Chondrocyte (in vitro differentiated cells): Measurements from ENCODE around the gene UNC5A. TPM values are rescaled to one million over a fixed set of nuclear protein-coding genes. Genes with fewer than 3 reads are reported as not detected.

ENCODE experiments used
- DNase-seq: peaks from one replicate; pipeline ENCODE4 v3.0.0; 2021; ENCODE audit warnings: mixed read lengths, low spot score
- H3K27ac Mint-ChIP-seq: one replicate; pipeline ENCODE4 v1.8.0; 2021; ENCODE audit warnings: mild to moderate bottlenecking, moderate library complexity, mixed read lengths; ENCODE audit not compliant: unreplicated experiment
- H3K27me3 Mint-ChIP-seq: 2 replicates; pipeline ENCODE4 v1.8.0; 2021; ENCODE audit warnings: low read depth, mixed read lengths
- H3K36me3 Mint-ChIP-seq: 2 replicates; pipeline ENCODE4 v1.8.0; 2021; ENCODE audit warnings: low read depth, mixed read lengths
- H3K4me1 Mint-ChIP-seq: 2 replicates; pipeline ENCODE4 v1.8.0; 2021; ENCODE audit warnings: low read depth, mild to moderate bottlenecking, mixed read lengths
- H3K4me3 Mint-ChIP-seq: one replicate; pipeline ENCODE4 v1.8.0; 2021; ENCODE audit warnings: mild to moderate bottlenecking, moderate library complexity, mixed read lengths; ENCODE audit not compliant: unreplicated experiment
- H3K9me3 Mint-ChIP-seq: 2 replicates; pipeline ENCODE4 v1.8.0; 2021; ENCODE audit warnings: low read depth, mixed read lengths
- total RNA-seq: library from RNA; stranded (reverse); gene quantifications from 3 replicates; pipeline ENCODE4 v1.2.1, GENCODE V29; 2021
- TF ChIP-seq, protein P1 (sequence below): fragments of 200-600 bp; sonication (generic); IDR thresholded peaks from 2 replicates; pipeline ENCODE4 v1.5.0; 2021; ENCODE audit warnings: antibody characterized with exemption, mild to moderate bottlenecking, moderate library complexity

Gene UNC5A
- total RNA-seq, 1 donor from 2014 or later, result 0.15 TPM

DNA sequence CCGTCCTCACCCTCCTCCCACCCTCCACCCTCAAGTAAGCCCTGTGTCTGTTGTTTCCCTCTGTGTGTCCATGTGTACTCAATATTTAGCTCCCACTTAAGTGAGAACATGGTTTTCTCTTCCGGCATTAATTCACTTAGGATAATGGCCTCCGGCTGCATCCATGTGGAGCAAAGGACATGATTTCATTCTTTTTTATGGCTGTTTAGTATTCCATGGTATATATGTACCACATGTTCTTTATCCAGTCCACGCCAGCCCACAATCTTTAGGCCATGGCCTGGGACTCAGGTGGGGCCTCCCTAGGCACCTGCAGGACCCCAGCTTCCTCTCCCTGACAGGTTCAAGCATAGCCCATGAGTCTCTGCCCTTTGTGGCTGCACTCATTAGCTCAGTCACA, 22.9 kb downstream of the UNC5A start:
- Mint-ChIP-seq H3K9me3 (no peaks in the 10 kb centered on the region), H3K4me3 (no peak overlapping the region), H3K36me3 (no peaks in the 10 kb centered on the region), H3K27ac (no peak overlapping the region), H3K27me3 (peaks cover 43% of the 10 kb centered on the region), H3K4me1 (no peaks in the 10 kb centered on the region)
- TF ChIP-seq, protein P1, sequence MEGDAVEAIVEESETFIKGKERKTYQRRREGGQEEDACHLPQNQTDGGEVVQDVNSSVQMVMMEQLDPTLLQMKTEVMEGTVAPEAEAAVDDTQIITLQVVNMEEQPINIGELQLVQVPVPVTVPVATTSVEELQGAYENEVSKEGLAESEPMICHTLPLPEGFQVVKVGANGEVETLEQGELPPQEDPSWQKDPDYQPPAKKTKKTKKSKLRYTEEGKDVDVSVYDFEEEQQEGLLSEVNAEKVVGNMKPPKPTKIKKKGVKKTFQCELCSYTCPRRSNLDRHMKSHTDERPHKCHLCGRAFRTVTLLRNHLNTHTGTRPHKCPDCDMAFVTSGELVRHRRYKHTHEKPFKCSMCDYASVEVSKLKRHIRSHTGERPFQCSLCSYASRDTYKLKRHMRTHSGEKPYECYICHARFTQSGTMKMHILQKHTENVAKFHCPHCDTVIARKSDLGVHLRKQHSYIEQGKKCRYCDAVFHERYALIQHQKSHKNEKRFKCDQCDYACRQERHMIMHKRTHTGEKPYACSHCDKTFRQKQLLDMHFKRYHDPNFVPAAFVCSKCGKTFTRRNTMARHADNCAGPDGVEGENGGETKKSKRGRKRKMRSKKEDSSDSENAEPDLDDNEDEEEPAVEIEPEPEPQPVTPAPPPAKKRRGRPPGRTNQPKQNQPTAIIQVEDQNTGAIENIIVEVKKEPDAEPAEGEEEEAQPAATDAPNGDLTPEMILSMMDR, result no peak
- no peak for DNase-seq

GRCh38 chr5:176835918-176836317, 25.6 kb downstream of the UNC5A start:
- Mint-ChIP-seq H3K9me3 (no peaks in the 10 kb centered on the region), H3K4me3 (no peak overlapping the region), H3K4me1 (no peaks in the 10 kb centered on the region), H3K27ac (no peak overlapping the region), H3K27me3 (peaks cover 48% of the 10 kb centered on the region), H3K36me3 (no peaks in the 10 kb centered on the region)
- DNase-seq, result no peak
- TF ChIP-seq, protein P1, result no peak

GRCh38 chr5:176836811-176837706, 26.7 kb downstream of the UNC5A start:
- peaks cover 52% of the 10 kb centered on the region for H3K27me3 Mint-ChIP-seq
- no peak overlapping the region for H3K27ac Mint-ChIP-seq
- H3K4me1 Mint-ChIP-seq, result no peaks in the 10 kb centered on the region
- no peak overlapping the region for H3K4me3 Mint-ChIP-seq
- no peak for DNase-seq
- TF ChIP-seq, protein P1, result no peak
- H3K9me3 Mint-ChIP-seq, result no peaks in the 10 kb centered on the region
- H3K36me3 Mint-ChIP-seq, result no peaks in the 10 kb centered on the region

- H3K4me3 Mint-ChIP-seq, result no peak overlapping the region
- TF ChIP-seq, protein P1, result no peak
- H3K4me1 Mint-ChIP-seq, result no peaks in the 10 kb centered on the region
- peaks cover 47% of the 10 kb centered on the region for H3K27me3 Mint-ChIP-seq
- no peaks in the 10 kb centered on the region for H3K9me3 Mint-ChIP-seq
- DNase-seq, result no peak
- no peaks in the 10 kb centered on the region for H3K36me3 Mint-ChIP-seq
- H3K27ac Mint-ChIP-seq, result no peak overlapping the region
Measured at GRCh38 chr5:176837707-176838115, 27.4 kb downstream of the UNC5A start.

- no peak overlapping the region for H3K27ac Mint-ChIP-seq
- TF ChIP-seq, protein P1, result no peak
- no peaks in the 10 kb centered on the region for H3K9me3 Mint-ChIP-seq
- H3K36me3 Mint-ChIP-seq, result no peaks in the 10 kb centered on the region
- peaks cover 4% of the 10 kb centered on the region for H3K4me1 Mint-ChIP-seq
- no peak overlapping the region for H3K4me3 Mint-ChIP-seq
- H3K27me3 Mint-ChIP-seq, result peaks cover 30% of the 10 kb centered on the region
- DNase-seq, result no peak
Measured at GRCh38 chr5:176843673-176844072, 33.3 kb downstream of the UNC5A start.
